Measurements from ENCODE around the gene MYF6.
A peak's percentile ranks its signal among the peaks of the same experiment; 100 is the strongest.

The MYF6 gene

DNA sequence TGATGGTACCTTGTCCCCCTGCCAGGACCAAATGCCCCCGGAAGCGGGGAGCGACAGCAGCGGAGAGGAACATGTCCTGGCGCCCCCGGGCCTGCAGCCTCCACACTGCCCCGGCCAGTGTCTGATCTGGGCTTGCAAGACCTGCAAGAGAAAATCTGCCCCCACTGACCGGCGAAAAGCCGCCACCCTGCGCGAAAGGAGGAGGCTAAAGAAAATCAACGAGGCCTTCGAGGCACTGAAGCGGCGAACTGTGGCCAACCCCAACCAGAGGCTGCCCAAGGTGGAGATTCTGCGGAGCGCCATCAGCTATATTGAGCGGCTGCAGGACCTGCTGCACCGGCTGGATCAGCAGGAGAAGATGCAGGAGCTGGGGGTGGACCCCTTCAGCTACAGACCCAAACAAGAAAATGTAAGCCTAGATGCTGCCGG lies 410 bp downstream of the MYF6 start:
- DNase-seq (ENCODE audit: low spot score): no peak

DNA sequence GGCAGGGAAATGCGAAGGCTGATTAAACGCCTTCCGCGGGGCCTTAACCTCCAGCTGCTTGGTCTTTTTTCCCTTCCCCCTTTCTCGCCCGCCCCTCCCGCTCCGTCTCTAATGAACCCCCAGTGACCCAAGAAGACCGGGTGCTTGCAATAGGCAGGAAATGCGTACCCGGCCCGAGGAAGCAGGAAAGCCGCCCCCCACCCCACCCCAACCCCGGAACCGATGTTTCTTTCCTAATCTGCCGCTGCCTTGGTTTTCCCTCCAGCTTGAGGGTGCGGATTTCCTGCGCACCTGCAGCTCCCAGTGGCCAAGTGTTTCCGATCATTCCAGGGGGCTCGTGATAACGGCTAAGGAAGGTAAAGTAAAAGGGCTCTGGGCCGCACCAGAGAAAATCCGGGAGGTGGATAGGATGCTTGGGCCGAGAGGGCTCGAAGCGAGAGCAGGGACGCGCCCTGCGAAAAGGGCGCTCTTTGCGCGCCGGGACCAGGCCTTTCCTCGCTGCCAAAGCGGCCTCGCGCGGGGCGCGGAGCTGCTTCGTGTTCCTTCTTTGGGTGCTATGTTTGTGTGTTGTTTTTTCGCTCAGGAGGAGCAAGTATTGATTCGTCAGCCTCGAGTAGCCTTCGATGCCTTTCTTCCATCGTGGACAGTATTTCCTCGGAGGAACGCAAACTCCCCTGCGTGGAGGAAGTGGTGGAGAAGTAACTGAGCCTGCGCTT lies 983 bp downstream of the MYF6 start:
- no peak for DNase-seq (ENCODE audit: low spot score)

DNA sequence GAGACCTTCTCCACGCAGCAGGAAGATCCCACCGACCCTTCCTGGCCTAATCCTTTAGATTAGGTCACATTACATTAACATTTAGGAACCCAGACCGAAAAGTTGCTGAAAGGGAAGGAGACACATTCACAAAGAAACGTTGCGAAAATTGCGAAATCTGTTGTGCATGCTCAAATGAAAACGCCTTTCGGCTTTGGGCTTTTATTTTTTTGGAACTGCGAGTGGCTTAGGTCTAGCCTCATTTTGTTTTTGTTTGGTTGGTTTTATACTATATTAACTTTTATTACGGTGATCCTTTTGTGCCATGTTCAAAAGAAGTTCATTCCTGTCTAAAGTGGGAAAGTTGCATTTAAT lies 1.5 kb downstream of the MYF6 start:
- DNase-seq (ENCODE audit: low spot score): no peak

DNA sequence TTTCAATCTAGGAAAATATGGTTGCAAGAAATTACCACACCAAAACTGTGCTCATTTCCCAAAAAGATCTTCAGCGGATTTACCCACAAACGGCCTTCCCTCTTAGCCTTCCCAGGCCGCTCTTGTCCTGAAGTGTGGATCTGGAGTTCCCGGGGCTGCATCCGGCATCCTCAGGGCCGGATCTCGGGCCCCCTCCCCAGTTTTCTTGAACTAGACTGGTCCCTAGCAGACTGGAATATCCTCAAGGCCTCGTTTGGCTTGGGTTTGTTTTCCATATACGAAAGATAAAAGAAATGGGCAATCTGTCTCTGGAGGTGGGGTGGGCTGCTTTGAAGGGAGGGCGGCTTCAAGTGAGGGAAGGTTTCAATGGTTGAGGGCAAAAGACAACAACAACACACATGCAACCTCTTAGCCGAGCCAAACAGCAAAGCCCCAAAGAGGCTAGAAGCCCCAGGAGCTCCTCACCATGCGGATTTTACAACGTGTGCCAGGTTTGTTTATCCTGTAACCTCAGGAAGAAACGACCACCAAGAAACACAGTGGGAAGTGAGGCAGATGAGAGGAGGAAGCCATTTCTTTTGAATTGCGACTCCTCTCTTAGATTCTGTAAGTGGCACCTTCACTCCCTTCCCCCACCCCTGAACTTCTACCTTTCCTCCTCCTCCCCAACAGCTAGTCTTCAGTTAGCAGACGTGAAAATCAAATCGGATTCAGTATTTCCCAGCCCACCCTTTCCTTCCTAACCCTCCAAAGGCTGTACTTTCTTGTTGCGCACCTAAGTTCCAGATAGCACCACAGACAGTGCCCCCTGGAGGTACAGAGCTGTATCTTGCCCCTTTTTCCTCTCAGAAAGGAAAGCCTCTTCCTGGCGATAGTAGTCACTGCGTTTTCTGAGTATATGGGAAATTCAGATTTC lies 2.6 kb downstream of the MYF6 start:
- peak; percentile 31 for DNase-seq (ENCODE audit: low spot score)

- DNase-seq (ENCODE audit: low spot score): no peak
Observed at GRCh38 chr12:80710727-80711449, 3.5 kb downstream of the MYF6 start.

DNA sequence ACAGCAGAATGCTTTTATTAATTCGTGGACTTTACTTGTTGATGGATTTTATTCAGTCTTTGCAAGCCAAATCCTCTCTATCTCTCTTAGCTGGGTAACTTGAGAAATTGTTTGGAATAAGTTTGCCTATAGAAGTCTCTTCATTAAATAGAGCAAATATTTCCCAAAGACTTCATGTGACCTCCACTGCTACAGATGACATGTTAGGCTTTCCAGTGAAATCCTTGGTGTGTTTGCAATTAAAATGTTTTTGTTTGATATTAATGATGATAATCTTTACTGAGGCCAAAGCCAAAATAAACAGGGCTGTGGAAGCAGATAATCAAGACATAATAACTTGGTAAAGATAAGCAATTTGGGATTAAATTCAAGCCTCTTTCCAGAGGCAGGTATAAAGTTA lies 4.4 kb downstream of the MYF6 start:
- no peak for DNase-seq (ENCODE audit: low spot score)

- DNase-seq (ENCODE audit: low spot score): no peak
Observed at GRCh38 chr12:80712866-80713265, 5.4 kb downstream of the MYF6 start.

- no peak for DNase-seq (ENCODE audit: low spot score)
Observed at GRCh38 chr12:80713419-80713818, 6.0 kb downstream of the MYF6 start.

- DNase-seq (ENCODE audit: low spot score): no peak
Observed at GRCh38 chr12:80714055-80714454, 6.6 kb downstream of the MYF6 start.

DNA sequence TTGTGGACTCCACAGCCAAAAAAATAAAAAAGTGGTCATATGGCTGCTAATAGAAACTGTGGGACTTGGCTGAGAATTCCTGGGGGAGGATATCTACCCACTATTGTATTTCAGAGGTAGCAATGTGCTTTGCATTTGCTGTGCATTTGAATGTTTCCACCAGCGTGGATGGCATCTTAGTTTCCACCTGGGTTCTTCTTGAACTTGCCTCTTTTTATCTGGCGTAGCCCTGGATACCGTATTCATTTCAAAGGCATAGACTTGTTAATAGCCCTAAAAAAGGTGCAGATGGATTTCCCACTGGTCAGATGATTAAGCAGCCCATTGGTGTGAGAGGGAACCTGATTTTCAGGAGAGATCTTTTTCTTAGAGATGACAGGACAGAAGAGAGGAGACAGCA lies 7.4 kb downstream of the MYF6 start:
- no peak for DNase-seq (ENCODE audit: low spot score)

DNA sequence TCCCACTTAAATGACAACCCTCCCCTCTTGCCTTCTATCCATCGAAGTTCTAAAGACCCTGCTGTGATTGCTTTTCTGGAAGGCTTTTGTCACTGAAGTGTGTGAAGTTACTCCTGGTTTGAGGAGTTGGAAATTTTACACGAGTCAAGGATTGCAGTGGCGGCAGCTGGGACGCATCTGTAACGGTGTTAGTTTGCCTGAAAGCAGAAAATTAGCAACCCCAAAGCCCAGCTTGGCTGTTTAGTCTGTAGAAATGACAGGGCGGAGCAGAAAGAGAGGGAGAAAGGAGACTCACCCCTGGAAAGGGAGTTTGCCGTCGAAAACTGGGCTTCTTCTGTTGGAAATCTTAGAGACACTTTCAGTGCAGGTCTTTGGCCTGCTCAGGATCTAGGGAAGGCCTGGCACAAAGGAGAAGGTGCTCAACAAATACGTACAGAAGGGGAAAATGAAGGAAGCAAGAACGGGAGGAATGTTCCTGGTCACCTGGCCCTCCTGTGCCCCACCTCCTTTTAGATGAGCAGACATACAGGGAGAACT lies 8.3 kb downstream of the MYF6 start:
- no peak for DNase-seq (ENCODE audit: low spot score)

DNA sequence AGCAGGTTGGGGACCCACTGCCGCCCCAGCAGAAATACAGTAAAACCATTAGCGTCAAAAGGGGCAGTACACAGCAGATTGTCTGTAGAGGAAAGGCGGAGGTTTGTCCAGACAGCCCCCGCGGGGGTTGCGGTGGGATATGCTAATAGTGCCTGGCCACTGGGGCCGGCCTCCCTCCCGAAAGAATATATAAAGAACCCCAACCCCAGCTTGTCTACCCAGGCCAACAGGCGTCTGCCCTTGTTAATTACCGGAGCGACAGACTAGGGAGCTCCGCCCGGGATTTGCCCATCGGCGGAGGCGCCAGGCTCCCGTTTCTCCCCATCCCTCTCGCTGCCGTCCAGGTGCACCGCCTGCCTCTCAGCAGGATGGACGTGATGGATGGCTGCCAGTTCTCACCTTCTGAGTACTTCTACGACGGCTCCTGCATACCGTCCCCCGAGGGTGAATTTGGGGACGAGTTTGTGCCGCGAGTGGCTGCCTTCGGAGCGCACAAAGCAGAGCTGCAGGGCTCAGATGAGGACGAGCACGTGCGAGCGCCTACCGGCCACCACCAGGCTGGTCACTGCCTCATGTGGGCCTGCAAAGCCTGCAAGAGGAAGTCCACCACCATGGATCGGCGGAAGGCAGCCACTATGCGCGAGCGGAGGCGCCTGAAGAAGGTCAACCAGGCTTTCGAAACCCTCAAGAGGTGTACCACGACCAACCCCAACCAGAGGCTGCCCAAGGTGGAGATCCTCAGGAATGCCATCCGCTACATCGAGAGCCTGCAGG lies 9.4 kb downstream of the MYF6 start, which contains the start of gene MYF5:
MYF5 (plus strand) TSS at position 217 of the 774 bp plus-strand sequence; CDS start at position 369, 152 bp downstream.
- DNase-seq (ENCODE audit: low spot score): no peak

GRCh38 chr12:80717856-80718255 lies 10.4 kb downstream of the MYF6 start:
- DNase-seq (ENCODE audit: low spot score): no peak

- DNase-seq (ENCODE audit: low spot score): no peak
Observed at GRCh38 chr12:80720516-80720915, 13.1 kb downstream of the MYF6 start.

- no peak for DNase-seq (ENCODE audit: low spot score)
Observed at GRCh38 chr12:80721326-80721725, 13.9 kb downstream of the MYF6 start.

DNA sequence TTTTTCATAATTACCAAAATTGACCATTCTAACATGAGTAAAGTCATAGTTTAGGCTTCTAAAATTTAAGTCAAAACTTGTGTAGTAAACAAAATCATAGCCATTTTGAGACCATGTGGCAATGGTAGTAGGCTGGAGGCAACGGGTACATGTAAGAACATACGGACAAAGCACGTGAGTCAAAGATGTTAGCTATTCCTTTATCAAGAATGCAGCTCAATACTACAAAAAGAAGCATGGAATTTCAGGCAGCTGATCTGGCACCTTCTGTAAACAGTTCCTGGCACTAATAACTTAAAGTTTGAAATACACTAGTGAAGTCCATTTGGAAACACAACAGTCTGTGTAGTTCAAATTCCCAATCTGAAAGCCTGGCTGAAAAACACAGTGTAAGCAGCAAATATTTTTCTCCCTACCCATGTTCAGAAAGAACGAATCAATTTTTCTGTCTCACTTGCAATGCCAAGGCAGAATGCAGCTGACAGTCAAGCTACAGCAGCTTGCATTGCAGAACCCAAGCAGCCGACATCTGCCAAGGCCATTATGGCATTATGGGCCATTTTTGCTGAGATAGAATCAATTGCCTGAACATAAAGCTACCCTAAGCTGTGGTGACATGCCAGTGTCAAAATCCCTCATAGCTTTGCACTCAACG lies 38.5 kb downstream of the MYF6 start:
- DNase-seq (ENCODE audit: low spot score): no peak

DNA sequence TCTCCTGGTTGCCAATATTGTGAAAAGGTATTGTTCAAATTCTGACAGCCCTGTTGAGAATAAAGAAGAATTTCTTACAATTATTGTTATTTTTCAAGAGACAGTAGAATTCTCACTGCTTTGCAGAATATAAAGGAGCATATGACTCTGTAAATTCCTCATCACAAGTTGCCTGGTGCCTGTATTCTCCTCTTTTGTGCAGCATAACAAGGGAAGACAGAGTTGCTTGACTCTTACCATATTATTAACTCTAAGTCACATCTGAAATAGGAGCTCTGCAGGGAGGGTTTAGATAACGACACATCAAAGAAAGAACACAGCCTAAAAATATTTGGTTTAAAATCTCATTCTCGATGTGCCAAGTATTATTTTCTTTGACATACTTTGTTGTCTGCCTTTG lies 40.4 kb downstream of the MYF6 start:
- no peak for DNase-seq (ENCODE audit: low spot score)

DNA sequence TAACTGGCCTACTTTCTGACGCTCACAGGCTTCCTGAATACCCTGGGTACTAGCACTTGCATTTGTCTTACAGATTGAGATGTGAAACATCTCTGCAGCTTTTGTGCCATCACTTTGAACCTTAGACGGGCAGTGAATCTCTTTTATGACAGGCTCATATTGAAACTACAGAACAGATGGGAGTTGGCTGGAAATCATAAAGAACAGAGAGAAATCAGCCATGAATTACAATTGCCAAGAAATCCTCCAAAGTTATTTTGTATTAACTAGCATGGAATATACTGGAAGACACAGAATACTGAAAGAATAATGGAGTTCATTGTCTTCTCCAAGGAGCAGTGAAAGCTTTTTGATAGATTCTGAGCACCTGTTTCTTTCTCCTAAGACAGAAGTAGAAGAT lies 42.0 kb downstream of the MYF6 start:
- no peak for DNase-seq (ENCODE audit: low spot score)

DNA sequence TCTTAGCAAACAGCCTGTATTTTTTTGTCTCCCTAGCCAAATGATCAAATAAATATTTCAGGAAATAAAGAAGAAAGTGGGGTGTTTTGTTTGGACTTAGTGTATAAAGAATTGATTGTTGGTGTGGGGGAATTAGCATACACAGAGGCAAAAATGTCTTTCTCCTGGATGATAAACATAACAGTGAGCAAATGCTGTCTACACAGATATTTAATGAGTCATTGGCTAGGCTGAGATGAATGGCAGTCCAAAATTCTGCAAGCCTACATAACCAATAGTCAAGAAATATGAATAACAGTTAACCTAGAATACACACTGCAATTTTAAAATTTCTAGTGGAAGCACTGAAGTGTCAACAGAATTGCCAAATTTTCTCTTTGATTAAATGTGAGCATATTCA lies 45.0 kb downstream of the MYF6 start:
- no peak for DNase-seq (ENCODE audit: low spot score)

GRCh38 chr12:80754274-80754673 lies 46.8 kb downstream of the MYF6 start:
- DNase-seq (ENCODE audit: low spot score): no peak

- no peak for DNase-seq (ENCODE audit: low spot score)
Observed at GRCh38 chr12:80756875-80757274, 49.4 kb downstream of the MYF6 start.
